MCF 10A (cell line): ENCODE results near the gene DMRT3. TPM values are rescaled to one million over a fixed set of nuclear protein-coding genes. Genes with fewer than 3 reads are reported as not detected.

Source experiments
- BruUV-seq: library from RNA; stranded (reverse); fragments of 400-500 nt; replicated peaks from 2 replicates; lab custom pipeline; 2021; lab: Mats Ljungman, UMichigan
- CTCF ChIA-PET: fragments of 300-600 bp; sonication (Branson Sonifier 250); formaldehyde crosslinking; extraction: SDS; loops from one replicate; lab custom pipeline; 2021; ENCODE audit warnings: antibody characterized with exemption, inconsistent platforms; lab: Yijun Ruan, JAX
- POLR2A ChIA-PET: fragments of 300-600, 350-650 bp; sonication (Branson Sonifier 250); formaldehyde crosslinking; extraction: SDS; loops from one replicate; lab custom pipeline; 2020; ENCODE audit warnings: antibody characterized with exemption, inconsistent platforms; lab: Yijun Ruan, JAX
- DNase-seq: peaks from one replicate; pipeline ENCODE4 v3.0.0-alpha.2; 2018; ENCODE audit not compliant: unreplicated experiment
- H3K27ac Mint-ChIP-seq: one replicate; pipeline ENCODE4 v1.8.0; 2022; ENCODE audit warnings: mild to moderate bottlenecking, low read depth, mixed read lengths; ENCODE audit not compliant: unreplicated experiment
- H3K27me3 Mint-ChIP-seq: one replicate; pipeline ENCODE4 v1.8.0; 2022; ENCODE audit warnings: mixed read lengths; ENCODE audit not compliant: insufficient read depth, unreplicated experiment
- H3K36me3 Mint-ChIP-seq: one replicate; pipeline ENCODE4 v1.8.0; 2022; ENCODE audit warnings: mild to moderate bottlenecking, moderate library complexity, mixed read lengths; ENCODE audit not compliant: insufficient read depth, unreplicated experiment
- H3K4me1 Mint-ChIP-seq: one replicate; pipeline ENCODE4 v1.8.0; 2022; ENCODE audit warnings: mixed read lengths; ENCODE audit not compliant: insufficient read depth, unreplicated experiment
- H3K4me3 Mint-ChIP-seq: one replicate; pipeline ENCODE4 v1.8.0; 2022; ENCODE audit warnings: mild to moderate bottlenecking, moderate library complexity, mixed read lengths; ENCODE audit not compliant: unreplicated experiment
- H3K9me3 Mint-ChIP-seq: one replicate; pipeline ENCODE4 v1.8.0; 2022; ENCODE audit warnings: mixed read lengths; ENCODE audit not compliant: unreplicated experiment
- intact Hi-C: fragments of 100-400 bp; cut with micrococcal nuclease; formaldehyde crosslinking; loops from 2 replicates; pipeline ENCODE4 v1.14.1; 2022
- total RNA-seq: library from RNA; stranded (reverse); gene quantifications from 2 replicates; pipeline ENCODE4 v1.2.3, GENCODE V29; 2022
- TF ChIP-seq, protein P1 (sequence below): fragments of 200-600 bp; IDR thresholded peaks from one replicate; pipeline ENCODE4 v1.8.0; 2022; ENCODE audit warnings: antibody characterized with exemption, mild to moderate bottlenecking; ENCODE audit not compliant: unreplicated experiment

The DMRT3 gene
- total RNA-seq, 1 experiment from 2014 or later, result not detected

- no TSS peak for BruUV-seq
- H3K4me3 Mint-ChIP-seq, result no peak overlapping the region
- intact Hi-C loops, result no loop called here
- DNase-seq, result no peak
- ChIA-PET CTCF (interaction anchor here (0.7 kb wide), 1 partner anchor 95 kb away, joined by 3 read pairs; no protein-coding TSS in a partner anchor), POLR2A (no interaction called here)
- H3K4me1 Mint-ChIP-seq, result no peaks in the 10 kb centered on the region
- H3K9me3 Mint-ChIP-seq, result no peaks in the 10 kb centered on the region
- no peaks in the 10 kb centered on the region for H3K36me3 Mint-ChIP-seq
- H3K27ac Mint-ChIP-seq, result no peak overlapping the region
- peaks cover 56% of the 10 kb centered on the region for H3K27me3 Mint-ChIP-seq
- TF ChIP-seq, protein P1, sequence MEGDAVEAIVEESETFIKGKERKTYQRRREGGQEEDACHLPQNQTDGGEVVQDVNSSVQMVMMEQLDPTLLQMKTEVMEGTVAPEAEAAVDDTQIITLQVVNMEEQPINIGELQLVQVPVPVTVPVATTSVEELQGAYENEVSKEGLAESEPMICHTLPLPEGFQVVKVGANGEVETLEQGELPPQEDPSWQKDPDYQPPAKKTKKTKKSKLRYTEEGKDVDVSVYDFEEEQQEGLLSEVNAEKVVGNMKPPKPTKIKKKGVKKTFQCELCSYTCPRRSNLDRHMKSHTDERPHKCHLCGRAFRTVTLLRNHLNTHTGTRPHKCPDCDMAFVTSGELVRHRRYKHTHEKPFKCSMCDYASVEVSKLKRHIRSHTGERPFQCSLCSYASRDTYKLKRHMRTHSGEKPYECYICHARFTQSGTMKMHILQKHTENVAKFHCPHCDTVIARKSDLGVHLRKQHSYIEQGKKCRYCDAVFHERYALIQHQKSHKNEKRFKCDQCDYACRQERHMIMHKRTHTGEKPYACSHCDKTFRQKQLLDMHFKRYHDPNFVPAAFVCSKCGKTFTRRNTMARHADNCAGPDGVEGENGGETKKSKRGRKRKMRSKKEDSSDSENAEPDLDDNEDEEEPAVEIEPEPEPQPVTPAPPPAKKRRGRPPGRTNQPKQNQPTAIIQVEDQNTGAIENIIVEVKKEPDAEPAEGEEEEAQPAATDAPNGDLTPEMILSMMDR, result no peak
These were observed 656 bp upstream of the DMRT3 start for GRCh38 chr9:975740-976257.

GRCh38 chr9:976943-977837 lies 735 bp downstream of the DMRT3 start:
- Mint-ChIP-seq H3K9me3 (no peaks in the 10 kb centered on the region), H3K4me1 (no peaks in the 10 kb centered on the region), H3K27ac (no peak overlapping the region), H3K4me3 (no peak overlapping the region), H3K27me3 (peaks cover 70% of the 10 kb centered on the region), H3K36me3 (no peaks in the 10 kb centered on the region)
- POLR2A ChIA-PET, result no interaction called here
- BruUV-seq, result no TSS peak
- DNase-seq, result no peak
- CTCF ChIA-PET, result interaction anchor here (0.8 to 1.1 kb wide), 2 partner anchors 24 to 26 kb away, joined by 3 to 4 read pairs; no protein-coding TSS in a partner anchor
- TF ChIP-seq, protein P1, result no peak
- intact Hi-C loops, result no loop called here

DNA sequence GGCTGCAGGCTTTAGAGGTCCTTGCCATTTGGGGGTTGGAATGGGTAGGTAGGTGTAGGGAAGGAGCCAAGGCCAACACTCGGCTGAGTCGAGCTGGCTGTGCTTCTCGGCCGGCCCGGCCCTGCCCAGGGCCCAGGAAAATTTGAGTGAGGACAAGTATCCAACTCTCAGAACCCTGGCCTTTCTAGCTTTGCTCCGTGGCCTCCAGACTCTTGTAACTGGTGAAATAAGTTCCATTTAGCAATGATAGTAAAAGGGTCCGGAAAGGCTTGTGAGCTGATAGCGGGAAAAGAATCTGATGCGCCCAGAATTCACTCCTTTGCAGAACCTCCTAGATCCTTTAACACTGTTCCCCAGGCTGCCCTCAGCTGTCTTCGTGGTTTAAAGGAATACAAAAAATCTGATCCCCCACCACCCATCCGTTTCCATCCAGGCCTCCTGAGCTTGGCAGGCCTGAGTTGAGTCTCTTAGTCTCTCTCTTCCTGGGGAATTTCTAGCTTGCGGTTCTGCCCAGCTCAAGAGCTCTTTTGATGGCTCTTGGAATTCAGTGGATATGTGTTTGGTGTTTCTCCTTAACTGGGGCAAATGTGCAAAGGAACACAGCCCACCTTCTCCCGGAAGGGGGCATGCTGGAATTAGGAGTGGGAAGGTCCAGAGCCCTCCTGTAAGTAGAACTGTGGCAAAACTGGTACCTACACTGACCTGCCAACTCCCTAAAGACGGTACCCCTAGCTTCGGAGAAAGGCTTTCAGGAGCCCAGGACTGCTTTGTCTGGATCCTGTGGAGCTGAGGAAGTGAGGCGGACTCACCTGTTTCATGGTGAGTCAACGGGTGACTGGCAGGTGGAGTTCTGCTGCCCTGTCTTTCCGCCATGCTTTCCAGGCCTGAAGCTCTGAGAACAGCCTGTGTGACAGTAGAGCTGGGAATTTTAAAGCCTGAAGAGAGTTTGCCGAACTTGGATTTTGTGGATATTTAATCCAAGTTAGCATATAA lies 1.7 kb downstream of the DMRT3 start:
- Mint-ChIP-seq H3K36me3 (no peaks in the 10 kb centered on the region), H3K4me3 (no peak overlapping the region), H3K27me3 (peaks cover 79% of the 10 kb centered on the region), H3K4me1 (peaks cover 5% of the 10 kb centered on the region), H3K9me3 (no peaks in the 10 kb centered on the region), H3K27ac (no peak overlapping the region)
- DNase-seq, result no peak
- ChIA-PET CTCF (interaction anchor here (0.6 to 1.1 kb wide), 5 partner anchors 20 to 633 kb away, joined by 3 to 4 read pairs (median 3); no protein-coding TSS in a partner anchor), POLR2A (interaction anchor here (0.8 kb wide), 1 partner anchor 13 kb away, joined by 3 read pairs; no protein-coding TSS in a partner anchor)
- intact Hi-C loops, result no loop called here
- no TSS peak for BruUV-seq
- TF ChIP-seq, protein P1, result no peak
